Astrocyte (in vitro differentiated cells and primary cell): ENCODE data around the gene PPAN. TPM values are rescaled to one million over a fixed set of nuclear protein-coding genes. Genes with fewer than 3 reads are reported as not detected.

ENCODE experiments used
- DNase-seq: peaks from one replicate; pipeline ENCODE4 v3.0.0-alpha.2; 2010; ENCODE audit warnings: low read depth
- FAIRE-seq: peaks from 2 replicates; lab custom pipeline; 2011; peaks lifted over from hg19 to GRCh38; lab: Jason Lieb, UNC
- H2AFZ ChIP-seq: 2 replicates; pipeline ENCODE4 v1.6.0; 2012; ENCODE audit warnings: low read depth, low read length, inconsistent platforms
- H3K27ac ChIP-seq: 2 replicates; pipeline ENCODE4 v1.5.1; 2011; ENCODE audit warnings: low read depth, low read length, inconsistent platforms
- H3K27me3 ChIP-seq: 2 replicates; pipeline ENCODE4 v1.6.0; 2011; ENCODE audit warnings: low read length, inconsistent platforms; ENCODE audit not compliant: insufficient read depth
- H3K36me3 ChIP-seq: 2 replicates; pipeline ENCODE4 v1.5.1; 2011; ENCODE audit warnings: low read length, inconsistent platforms; ENCODE audit not compliant: insufficient read depth
- H3K4me1 ChIP-seq: 2 replicates; pipeline ENCODE4 v1.5.1; 2011; ENCODE audit warnings: low read length, inconsistent platforms; ENCODE audit not compliant: insufficient read depth
- H3K4me2 ChIP-seq: 2 replicates; pipeline ENCODE4 v1.6.0; 2012; ENCODE audit warnings: low read length, inconsistent platforms
- H3K4me3 ChIP-seq: 2 replicates; pipeline ENCODE4 v1.5.1; 2011; ENCODE audit warnings: low read depth, mild to moderate bottlenecking, low read length, inconsistent platforms; ENCODE audit not compliant: insufficient read depth
- H3K79me2 ChIP-seq: 2 replicates; pipeline ENCODE4 v1.6.0; 2012; ENCODE audit warnings: mild to moderate bottlenecking, low read length, inconsistent platforms; ENCODE audit not compliant: insufficient read depth
- H3K9ac ChIP-seq: 2 replicates; pipeline ENCODE4 v1.6.0; 2012; ENCODE audit warnings: mild to moderate bottlenecking, low read length, inconsistent platforms
- H3K9me3 ChIP-seq: 2 replicates; pipeline ENCODE4 v1.5.1; 2012; ENCODE audit warnings: low read depth, mild to moderate bottlenecking, low read length, inconsistent platforms; ENCODE audit not compliant: insufficient read depth
- H4K20me1 ChIP-seq: 2 replicates; pipeline ENCODE4 v1.6.0; 2012; ENCODE audit warnings: low read length, inconsistent platforms; ENCODE audit not compliant: insufficient read depth
- H3K27ac Mint-ChIP-seq: one replicate; pipeline ENCODE4 v1.8.0; 2021; ENCODE audit warnings: mild to moderate bottlenecking, mixed read lengths; ENCODE audit not compliant: unreplicated experiment
- H3K27me3 Mint-ChIP-seq: one replicate; pipeline ENCODE4 v1.8.0; 2021; ENCODE audit warnings: low read depth, mixed read lengths; ENCODE audit not compliant: unreplicated experiment
- H3K36me3 Mint-ChIP-seq: one replicate; pipeline ENCODE4 v1.8.0; 2021; ENCODE audit warnings: low read depth, mixed read lengths; ENCODE audit not compliant: unreplicated experiment
- H3K4me1 Mint-ChIP-seq: one replicate; pipeline ENCODE4 v1.8.0; 2021; ENCODE audit warnings: low read depth, mixed read lengths; ENCODE audit not compliant: unreplicated experiment
- H3K4me3 Mint-ChIP-seq: one replicate; pipeline ENCODE4 v1.8.0; 2021; ENCODE audit warnings: mild to moderate bottlenecking, moderate library complexity, mixed read lengths; ENCODE audit not compliant: unreplicated experiment
- H3K9me3 Mint-ChIP-seq: one replicate; pipeline ENCODE4 v1.8.0; 2021; ENCODE audit warnings: mild to moderate bottlenecking, mixed read lengths; ENCODE audit not compliant: unreplicated experiment
- CTCF ChIP-seq: IDR thresholded peaks from 2 replicates; pipeline ENCODE4 v1.5.1; 2011; ENCODE audit warnings: low read depth, mild to moderate bottlenecking, inconsistent platforms, low read length, moderate library complexity; ENCODE audit not compliant: insufficient read depth
- EZH2 ChIP-seq: IDR thresholded peaks from 2 replicates; pipeline ENCODE4 v1.6.1; 2012; ENCODE audit warnings: mild to moderate bottlenecking, low read length, inconsistent platforms; ENCODE audit not compliant: insufficient read depth
- total RNA-seq: library from RNA; stranded (reverse); gene quantifications from 2 replicates; pipeline ENCODE4 v1.2.1, GENCODE V29; 2021

Gene PPAN
- total RNA-seq, 1 donor from 2014 or later: 55.6 TPM

GRCh38 chr19:10120538-10121189 is 14.5 kb downstream of the PPAN start:
- Histone ChIP-seq H3K9ac (peak overlapping the region; percentile 62), H2AFZ (peak overlapping the region; percentile 54), H3K27ac (peak overlapping the region; percentile 48), H3K4me1 (peaks cover 13% of the 10 kb centered on the region), H3K9me3 (no peaks in the 10 kb centered on the region), H3K4me2 (peak overlapping the region; percentile 76), H4K20me1 (peaks cover 29% of the 10 kb centered on the region), H3K36me3 (peaks cover 8% of the 10 kb centered on the region), H3K27me3 (no peaks in the 10 kb centered on the region), H3K4me3 (no peak overlapping the region), H3K79me2 (peaks cover 36% of the 10 kb centered on the region)
- no peaks in the 10 kb centered on the region for H3K9me3 Mint-ChIP-seq
- H3K27ac Mint-ChIP-seq: peak overlapping the region; percentile 64
- peak; percentile 83 for DNase-seq
- peaks cover 11% of the 10 kb centered on the region for H3K36me3 Mint-ChIP-seq
- FAIRE-seq: peak; percentile 65
- H3K4me3 Mint-ChIP-seq: no peak overlapping the region
- H3K27me3 Mint-ChIP-seq: no peaks in the 10 kb centered on the region
- H3K4me1 Mint-ChIP-seq: peaks cover 7% of the 10 kb centered on the region
- no peak for TF ChIP-seq EZH2
- no peak for TF ChIP-seq CTCF

GRCh38 chr19:10122045-10122444 is 15.9 kb downstream of the PPAN start:
- H3K79me2 ChIP-seq: peaks cover 27% of the 10 kb centered on the region
- H3K9me3 ChIP-seq: no peaks in the 10 kb centered on the region
- no peak overlapping the region for H3K4me3 ChIP-seq
- Mint-ChIP-seq H3K27ac (no peak overlapping the region), H3K9me3 (no peaks in the 10 kb centered on the region), H3K27me3 (no peaks in the 10 kb centered on the region), H3K4me3 (no peak overlapping the region), H3K4me1 (peaks cover 4% of the 10 kb centered on the region), H3K36me3 (peaks cover 5% of the 10 kb centered on the region)
- no peak overlapping the region for H3K9ac ChIP-seq
- H4K20me1 ChIP-seq: peaks cover 15% of the 10 kb centered on the region
- H3K27ac ChIP-seq: no peak overlapping the region
- no peak for TF ChIP-seq EZH2
- no peak for TF ChIP-seq CTCF
- peak; percentile 48 for DNase-seq
- FAIRE-seq: no peak
- peaks cover 13% of the 10 kb centered on the region for H3K4me1 ChIP-seq
- no peak overlapping the region for H3K4me2 ChIP-seq
- H3K27me3 ChIP-seq: no peaks in the 10 kb centered on the region
- no peak overlapping the region for H2AFZ ChIP-seq
- peaks cover 8% of the 10 kb centered on the region for H3K36me3 ChIP-seq

- H3K27ac ChIP-seq: no peak overlapping the region
- no peak for FAIRE-seq
- H3K27ac Mint-ChIP-seq: no peak overlapping the region
- no peaks in the 10 kb centered on the region for H4K20me1 ChIP-seq
- peaks cover 6% of the 10 kb centered on the region for H3K4me1 ChIP-seq
- no peaks in the 10 kb centered on the region for H3K27me3 Mint-ChIP-seq
- H3K4me3 Mint-ChIP-seq: no peak overlapping the region
- H2AFZ ChIP-seq: no peak overlapping the region
- no peak overlapping the region for H3K9ac ChIP-seq
- H3K4me2 ChIP-seq: no peak overlapping the region
- no peaks in the 10 kb centered on the region for H3K9me3 ChIP-seq
- H3K9me3 Mint-ChIP-seq: no peaks in the 10 kb centered on the region
- H3K4me3 ChIP-seq: no peak overlapping the region
- DNase-seq: no peak
- peaks cover 6% of the 10 kb centered on the region for H3K36me3 ChIP-seq
- no peaks in the 10 kb centered on the region for H3K27me3 ChIP-seq
- no peaks in the 10 kb centered on the region for H3K4me1 Mint-ChIP-seq
- TF ChIP-seq EZH2: no peak
- no peak for TF ChIP-seq CTCF
- H3K79me2 ChIP-seq: peaks cover 3% of the 10 kb centered on the region
- H3K36me3 Mint-ChIP-seq: peaks cover 3% of the 10 kb centered on the region
Observed at GRCh38 chr19:10124429-10124828, 18.3 kb downstream of the PPAN start.
